GM23338 (cell line): ENCODE results near the gene ADRB2. TPM values are rescaled to one million over a fixed set of nuclear protein-coding genes. Genes with fewer than 3 reads are reported as not detected.
A peak's percentile ranks its signal among the peaks of the same experiment; 100 is the strongest.

Source experiments
- ATAC-seq: fragments of 200-7000 bp; cut with Tn5 transposase; 3 replicates; pipeline ENCODE4 v1.9.1; 2020
- DNase-seq: peaks from one replicate; pipeline ENCODE4 v3.0.0-alpha.2; 2015; ENCODE audit warnings: low spot score
- H2AFZ ChIP-seq: fragments of 200-600 bp; sonication (generic); 2 replicates; pipeline ENCODE4 v1.8.0; 2016; ENCODE audit warnings: antibody characterized with exemption, mild to moderate bottlenecking, moderate library complexity
- H3F3A ChIP-seq: fragments of 200-600 bp; sonication (generic); replicated peaks from 2 replicates; pipeline ENCODE4 v1.8.0; 2017; ENCODE audit warnings: antibody characterized with exemption, mixed run types, low read depth
- H3K27ac ChIP-seq: fragments of 200-600 bp; sonication (generic); 2 replicates; pipeline ENCODE4 v1.6.1; 2016; ENCODE audit warnings: low read depth
- H3K27me3 ChIP-seq: fragments of 200-600 bp; sonication (generic); 2 replicates; pipeline ENCODE4 v1.8.0; 2016; ENCODE audit warnings: mild to moderate bottlenecking, mixed run types, moderate library complexity; ENCODE audit not compliant: insufficient read depth
- H3K36me3 ChIP-seq: fragments of 200-600 bp; sonication (generic); 2 replicates; pipeline ENCODE4 v1.8.0; 2016; ENCODE audit warnings: mild to moderate bottlenecking; ENCODE audit not compliant: insufficient read depth
- H3K4me1 ChIP-seq: fragments of 200-600 bp; sonication (generic); 2 replicates; pipeline ENCODE4 v1.8.0; 2016; ENCODE audit warnings: mild to moderate bottlenecking, moderate library complexity; ENCODE audit not compliant: insufficient read depth
- H3K4me2 ChIP-seq: fragments of 200-600 bp; sonication (generic); 2 replicates; pipeline ENCODE4 v1.7.1; 2017; ENCODE audit warnings: mixed run types
- H3K4me3 ChIP-seq: fragments of 200-600 bp; sonication (generic); 2 replicates; pipeline ENCODE4 v1.6.1; 2016; ENCODE audit warnings: mixed run types
- H3K79me2 ChIP-seq: fragments of 200-600 bp; sonication (generic); replicated peaks from 2 replicates; pipeline ENCODE4 v1.8.0; 2017; ENCODE audit warnings: mild to moderate bottlenecking; ENCODE audit not compliant: insufficient read depth
- H3K9me2 ChIP-seq: fragments of 200-600 bp; sonication (generic); 2 replicates; pipeline ENCODE4 v1.8.0; 2017; ENCODE audit not compliant: insufficient read depth
- H4K20me1 ChIP-seq: fragments of 200-600 bp; sonication (generic); replicated peaks from 2 replicates; pipeline ENCODE4 v1.8.0; 2017; ENCODE audit warnings: mild to moderate bottlenecking; ENCODE audit not compliant: insufficient read depth
- H3K27ac Mint-ChIP-seq: 2 replicates; pipeline ENCODE4 v1.8.0; 2020; ENCODE audit warnings: inconsistent platforms, mild to moderate bottlenecking, moderate library complexity, mixed read lengths
- H3K27me3 Mint-ChIP-seq: 3 replicates; pipeline ENCODE4 v1.8.0; 2022; ENCODE audit warnings: low read depth, mild to moderate bottlenecking, moderate library complexity, mixed read lengths, inconsistent platforms; ENCODE audit not compliant: insufficient read depth, poor library complexity
- H3K36me3 Mint-ChIP-seq: 3 replicates; pipeline ENCODE4 v1.8.0; 2021; ENCODE audit warnings: low read depth, mild to moderate bottlenecking, inconsistent platforms, moderate library complexity, mixed read lengths
- H3K4me1 Mint-ChIP-seq: 3 replicates; pipeline ENCODE4 v1.8.0; 2020; ENCODE audit warnings: mild to moderate bottlenecking, inconsistent platforms, mixed read lengths
- H3K4me3 Mint-ChIP-seq: 3 replicates; pipeline ENCODE4 v1.8.0; 2021; ENCODE audit warnings: moderate library complexity, mild to moderate bottlenecking, inconsistent platforms, mixed read lengths
- H3K9me3 Mint-ChIP-seq: 3 replicates; pipeline ENCODE4 v1.8.0; 2020; ENCODE audit warnings: moderate library complexity, mild to moderate bottlenecking, inconsistent platforms, mixed read lengths
- CREB1 ChIP-seq: fragments of 250-450 bp; sonication (Bioruptor Pico); IDR thresholded peaks from 2 replicates; pipeline ENCODE4 v1.5.0; 2020; ENCODE audit warnings: low read depth, mild to moderate bottlenecking, moderate library complexity
- CTCF ChIP-seq, 2 experiments: fragments of 200-600 bp in 1 of 2; sonication (generic) in 1 of 2; conservative IDR thresholded peaks; 2 replicates each; pipeline versions ENCODE4 v1.5.1 to v1.6.1; 2016 to 2017; ENCODE audit warnings: antibody characterized with exemption in 2 of 2, low read depth in 2 of 2, mild to moderate bottlenecking in 2 of 2, moderate library complexity in 1 of 2
- ETS1 ChIP-seq: IDR thresholded peaks from 2 replicates; pipeline ENCODE4 v1.6.1; 2016; ENCODE audit warnings: antibody characterized with exemption
- EZH2 ChIP-seq: fragments of 200-600 bp; sonication (generic); IDR thresholded peaks from one replicate; pipeline ENCODE4 v1.8.0; 2017; ENCODE audit warnings: antibody characterized with exemption, mild to moderate bottlenecking, low read depth; ENCODE audit not compliant: unreplicated experiment
- NANOG ChIP-seq: IDR thresholded peaks from 2 replicates; pipeline ENCODE4 v1.6.1; 2016; ENCODE audit warnings: antibody characterized with exemption, borderline replicate concordance
- POLR2AphosphoS5 ChIP-seq: IDR thresholded peaks from 2 replicates; pipeline ENCODE4 v1.6.1; 2016; ENCODE audit warnings: antibody characterized with exemption, low read depth
- REST ChIP-seq: IDR thresholded peaks from one replicate; pipeline ENCODE4 v1.6.1; 2018; ENCODE audit warnings: antibody characterized with exemption; ENCODE audit not compliant: unreplicated experiment
- ZNF114 ChIP-seq: fragments of 250-450 bp; sonication (Bioruptor Pico); IDR thresholded peaks from 2 replicates; pipeline ENCODE4 v1.5.0; 2020; ENCODE audit warnings: mild to moderate bottlenecking, moderate library complexity
- ZNF331 ChIP-seq: fragments of 250-450 bp; sonication (Bioruptor Pico); IDR thresholded peaks from 2 replicates; pipeline ENCODE4 v1.5.0; 2020; ENCODE audit warnings: low read depth, mild to moderate bottlenecking, moderate library complexity
- ZNF462 ChIP-seq: fragments of 250-450 bp; sonication (Bioruptor Pico); IDR thresholded peaks from 2 replicates; pipeline ENCODE4 v1.5.0; 2020; ENCODE audit warnings: mild to moderate bottlenecking, moderate library complexity
- polyA plus RNA-seq: library from polyadenylated mRNA; unstranded; fragments of >200 nt; fragmentation: Nextera tagmentation; extraction: Ambion mirVana; gene quantifications from 2 replicates; pipeline ENCODE4 v1.2.1, GENCODE V29; 2016
- total RNA-seq: library from RNA; depleted of rRNA; stranded (reverse); fragments of >200 nt; shearing (Covaris generic); gene quantifications from 2 replicates; pipeline ENCODE4 v1.2.3, GENCODE V29; 2014

ADRB2 gene
- total and polyA plus RNA-seq, 2 experiments from 2014 or later, result 0.44 to 1.3 TPM

GRCh38 chr5:148859703-148860102 lies 33.3 kb downstream of the ADRB2 start (continued):
- no peak for TF ChIP-seq REST
- TF ChIP-seq POLR2AphosphoS5, result no peak
- TF ChIP-seq CREB1 (CRISPR knock-in tag), result no peak
- no peak for TF ChIP-seq CTCF (conservative IDR thresholded peaks at IDR 0.05; ENCODE audit: low read depth in 2 of 2)
- TF ChIP-seq ZNF114, result no peak
- no peak for TF ChIP-seq EZH2
- TF ChIP-seq NANOG, result no peak
- TF ChIP-seq ETS1, result no peak

- no peaks in the 10 kb centered on the region for H3K4me1 ChIP-seq
- H2AFZ ChIP-seq, result peak overlapping the region; percentile 28; the same call in 1 of the 2 replicates
- no peaks in the 10 kb centered on the region for H3K79me2 ChIP-seq
- no peaks in the 10 kb centered on the region for H3K36me3 ChIP-seq
- H3K27me3 Mint-ChIP-seq, result peaks cover 7% of the 10 kb centered on the region
- H4K20me1 ChIP-seq, result no peaks in the 10 kb centered on the region
- H3K4me1 Mint-ChIP-seq, result peaks cover 12% of the 10 kb centered on the region
- TF ChIP-seq EZH2 (no peak), ZNF462 (CRISPR knock-in tag) (no peak), ZNF331 (CRISPR knock-in tag) (no peak), POLR2AphosphoS5 (no peak), NANOG (no peak)
- no peak overlapping the region for H3K4me2 ChIP-seq
- no peak overlapping the region for H3K4me3 Mint-ChIP-seq
- no peaks in the 10 kb centered on the region for H3K9me3 Mint-ChIP-seq
- no peak overlapping the region for H3K27ac ChIP-seq
- no peaks in the 10 kb centered on the region for H3F3A ChIP-seq
- DNase-seq (no peak), ATAC-seq (no peak)
- no peaks in the 10 kb centered on the region for H3K36me3 Mint-ChIP-seq
- H3K27ac Mint-ChIP-seq, result no peak overlapping the region
- H3K27me3 ChIP-seq, result no peaks in the 10 kb centered on the region
- H3K4me3 ChIP-seq, result no peak overlapping the region
- no peaks in the 10 kb centered on the region for H3K9me2 ChIP-seq
Observed at GRCh38 chr5:148860599-148860998, 34.2 kb downstream of the ADRB2 start.
